Measurements from ENCODE around the gene RAB31.

DNA sequence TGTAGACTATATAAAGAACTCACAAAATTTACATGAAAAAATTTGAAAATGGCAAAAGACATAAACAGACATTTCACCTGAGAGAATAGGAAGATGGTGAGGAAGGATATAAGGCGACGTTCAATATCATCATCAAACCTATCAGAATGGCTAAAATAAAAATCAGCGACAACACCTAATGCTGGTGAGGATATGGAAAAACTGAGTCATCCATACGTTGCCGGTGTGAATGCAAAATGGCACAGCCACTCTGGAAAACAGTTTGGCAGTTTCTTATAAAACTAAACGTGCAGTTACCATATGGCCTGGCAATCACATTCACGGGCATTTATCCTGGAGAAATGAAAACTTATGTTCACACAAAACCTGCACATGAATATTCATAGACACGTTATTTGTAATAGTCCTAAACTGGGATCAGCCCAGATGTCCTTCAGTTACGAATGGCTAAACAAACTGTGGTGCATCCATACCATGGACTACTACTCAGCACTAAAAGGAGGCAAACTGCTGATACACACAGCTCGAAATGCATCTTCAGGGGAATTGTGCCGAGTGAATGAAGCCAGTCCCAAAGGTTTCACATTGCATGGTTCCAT, 114.6 kb downstream of the RAB31 start:
- TF ChIP-seq POLR2AphosphoS5 (IDR thresholded peaks at IDR 0.05; ENCODE audit: low read depth, low read length), result no peak
- TF ChIP-seq ZNF17 (CRISPR knock-in tag; IDR thresholded peaks at IDR 0.05), result no peak
- TF ChIP-seq, protein P1, sequence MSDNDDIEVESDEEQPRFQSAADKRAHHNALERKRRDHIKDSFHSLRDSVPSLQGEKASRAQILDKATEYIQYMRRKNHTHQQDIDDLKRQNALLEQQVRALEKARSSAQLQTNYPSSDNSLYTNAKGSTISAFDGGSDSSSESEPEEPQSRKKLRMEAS (IDR thresholded peaks at IDR 0.05), result no peak
- no peak for TF ChIP-seq TAF1 (CRISPR knock-in tag; IDR thresholded peaks at IDR 0.05)
- TF ChIP-seq CEBPB (IDR thresholded peaks at IDR 0.05; ENCODE audit: borderline replicate concordance, low read depth, low read length), result no peak
- TF ChIP-seq, protein P2, sequence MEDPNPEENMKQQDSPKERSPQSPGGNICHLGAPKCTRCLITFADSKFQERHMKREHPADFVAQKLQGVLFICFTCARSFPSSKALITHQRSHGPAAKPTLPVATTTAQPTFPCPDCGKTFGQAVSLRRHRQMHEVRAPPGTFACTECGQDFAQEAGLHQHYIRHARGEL (CRISPR knock-in tag; IDR thresholded peaks at IDR 0.05), result no peak
- TF ChIP-seq, protein P3, sequence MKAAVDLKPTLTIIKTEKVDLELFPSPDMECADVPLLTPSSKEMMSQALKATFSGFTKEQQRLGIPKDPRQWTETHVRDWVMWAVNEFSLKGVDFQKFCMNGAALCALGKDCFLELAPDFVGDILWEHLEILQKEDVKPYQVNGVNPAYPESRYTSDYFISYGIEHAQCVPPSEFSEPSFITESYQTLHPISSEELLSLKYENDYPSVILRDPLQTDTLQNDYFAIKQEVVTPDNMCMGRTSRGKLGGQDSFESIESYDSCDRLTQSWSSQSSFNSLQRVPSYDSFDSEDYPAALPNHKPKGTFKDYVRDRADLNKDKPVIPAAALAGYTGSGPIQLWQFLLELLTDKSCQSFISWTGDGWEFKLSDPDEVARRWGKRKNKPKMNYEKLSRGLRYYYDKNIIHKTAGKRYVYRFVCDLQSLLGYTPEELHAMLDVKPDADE (CRISPR knock-in tag; IDR thresholded peaks at IDR 0.05), result no peak
- TF ChIP-seq POLR2G (IDR thresholded peaks at IDR 0.05; ENCODE audit: low read depth, low read length), result no peak
- TF ChIP-seq POLR2A (IDR thresholded peaks at IDR 0.05; ENCODE audit: insufficient read depth in 1 of 2, low read depth in 2 of 2, low read length in 2 of 2), result no peak
- no peak for TF ChIP-seq U2AF2 (IDR thresholded peaks at IDR 0.05; ENCODE audit: low read depth, low read length)
- TF ChIP-seq, protein P4, sequence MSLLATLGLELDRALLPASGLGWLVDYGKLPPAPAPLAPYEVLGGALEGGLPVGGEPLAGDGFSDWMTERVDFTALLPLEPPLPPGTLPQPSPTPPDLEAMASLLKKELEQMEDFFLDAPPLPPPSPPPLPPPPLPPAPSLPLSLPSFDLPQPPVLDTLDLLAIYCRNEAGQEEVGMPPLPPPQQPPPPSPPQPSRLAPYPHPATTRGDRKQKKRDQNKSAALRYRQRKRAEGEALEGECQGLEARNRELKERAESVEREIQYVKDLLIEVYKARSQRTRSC (CRISPR knock-in tag; IDR thresholded peaks at IDR 0.05; ENCODE audit: low read depth), result no peak
- no peak for TF ChIP-seq ZFP36 (IDR thresholded peaks at IDR 0.05; ENCODE audit: borderline replicate concordance, low read depth, low read length, partially characterized antibody)
- TF ChIP-seq, protein P5, sequence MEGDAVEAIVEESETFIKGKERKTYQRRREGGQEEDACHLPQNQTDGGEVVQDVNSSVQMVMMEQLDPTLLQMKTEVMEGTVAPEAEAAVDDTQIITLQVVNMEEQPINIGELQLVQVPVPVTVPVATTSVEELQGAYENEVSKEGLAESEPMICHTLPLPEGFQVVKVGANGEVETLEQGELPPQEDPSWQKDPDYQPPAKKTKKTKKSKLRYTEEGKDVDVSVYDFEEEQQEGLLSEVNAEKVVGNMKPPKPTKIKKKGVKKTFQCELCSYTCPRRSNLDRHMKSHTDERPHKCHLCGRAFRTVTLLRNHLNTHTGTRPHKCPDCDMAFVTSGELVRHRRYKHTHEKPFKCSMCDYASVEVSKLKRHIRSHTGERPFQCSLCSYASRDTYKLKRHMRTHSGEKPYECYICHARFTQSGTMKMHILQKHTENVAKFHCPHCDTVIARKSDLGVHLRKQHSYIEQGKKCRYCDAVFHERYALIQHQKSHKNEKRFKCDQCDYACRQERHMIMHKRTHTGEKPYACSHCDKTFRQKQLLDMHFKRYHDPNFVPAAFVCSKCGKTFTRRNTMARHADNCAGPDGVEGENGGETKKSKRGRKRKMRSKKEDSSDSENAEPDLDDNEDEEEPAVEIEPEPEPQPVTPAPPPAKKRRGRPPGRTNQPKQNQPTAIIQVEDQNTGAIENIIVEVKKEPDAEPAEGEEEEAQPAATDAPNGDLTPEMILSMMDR (CRISPR knock-in tag; IDR thresholded peaks at IDR 0.05), result no peak
- no peak for TF ChIP-seq ZNF232 (CRISPR knock-in tag; IDR thresholded peaks at IDR 0.05; ENCODE audit: borderline replicate concordance)
